ENCODE data around the gene SORCS1.

Gene SORCS1

GRCh38 chr10:106637873-106638272 is 526.6 kb downstream of the SORCS1 start:
- DNase-seq: no peak

GRCh38 chr10:106636766-106637491 is 527.6 kb downstream of the SORCS1 start:
- no peak for DNase-seq

- DNase-seq: no peak
These were observed 528.6 kb downstream of the SORCS1 start for GRCh38 chr10:106635947-106636346.

- no peak for DNase-seq
These were observed 533.3 kb downstream of the SORCS1 start for GRCh38 chr10:106631016-106631702.

GRCh38 chr10:106626371-106626770 is 538.1 kb downstream of the SORCS1 start:
- no peak for DNase-seq

GRCh38 chr10:106625751-106626150 is 538.8 kb downstream of the SORCS1 start:
- DNase-seq: no peak

- DNase-seq: no peak
These were observed 545.2 kb downstream of the SORCS1 start for GRCh38 chr10:106619346-106619745.

- no peak for DNase-seq
These were observed 545.9 kb downstream of the SORCS1 start for GRCh38 chr10:106618646-106619045.

- no peak for DNase-seq
These were observed 549.4 kb downstream of the SORCS1 start for GRCh38 chr10:106615081-106615480.

- DNase-seq: no peak
These were observed 550.2 kb downstream of the SORCS1 start for GRCh38 chr10:106614293-106614692.

- no peak for DNase-seq
These were observed 552.1 kb downstream of the SORCS1 start for GRCh38 chr10:106612381-106612780.

GRCh38 chr10:106609470-106610266 is 554.8 kb downstream of the SORCS1 start:
- no peak for DNase-seq

GRCh38 chr10:106608066-106608465 is 556.4 kb downstream of the SORCS1 start:
- no peak for DNase-seq

GRCh38 chr10:106595281-106595680 is 569.2 kb downstream of the SORCS1 start:
- no peak for DNase-seq

- DNase-seq: no peak
These were observed 570.6 kb downstream of the SORCS1 start for GRCh38 chr10:106593876-106594275.

GRCh38 chr10:106592396-106592795 is 572.1 kb downstream of the SORCS1 start:
- no peak for DNase-seq

GRCh38 chr10:106582291-106582690 is 582.2 kb downstream of the SORCS1 start:
- no peak for DNase-seq

- DNase-seq: no peak
These were observed 586.8 kb downstream of the SORCS1 start for GRCh38 chr10:106577756-106578155.

- DNase-seq: no peak
These were observed 587.2 kb downstream of the SORCS1 start for GRCh38 chr10:106577266-106577665.

GRCh38 chr10:106576534-106576933 is 588.0 kb downstream of the SORCS1 start:
- DNase-seq: no peak

GRCh38 chr10:106573106-106573505 is 591.4 kb downstream of the SORCS1 start:
- no peak for DNase-seq

- DNase-seq: no peak
These were observed 593.1 kb downstream of the SORCS1 start for GRCh38 chr10:106571192-106571946.

- no peak for DNase-seq
These were observed 594.2 kb downstream of the SORCS1 start for GRCh38 chr10:106570268-106570667.

Measured in stimulated activated CD4-positive, alpha-beta T cell treated with anti-CD3 and anti-CD28 coated beads, Interleukin-15, amount 100 ng/mL, for 24 hours (primary cell).